RWPE1 (cell line): ENCODE results near the gene LAMA3.
"Not testable (repeated sequence)": the region's sequence is repeated elsewhere in the genome, so short reads cannot be mapped to it uniquely, and the experiment has no call there.

Experiments
- CTCF ChIA-PET: fragments of 350-600 bp; sonication (Branson Sonifier 250); formaldehyde crosslinking; extraction: SDS; loops from one replicate; lab custom pipeline; 2021; lab: Yijun Ruan, JAX
- POLR2A ChIA-PET: fragments of 400-600 bp; formaldehyde crosslinking; extraction: SDS; loops from one replicate; lab custom pipeline; 2020; ENCODE audit warnings: antibody characterized with exemption; ENCODE audit not compliant: low non-redundant PET; lab: Yijun Ruan, JAX
- DNase-seq: peaks from one replicate; pipeline ENCODE4 v3.0.0; 2012; ENCODE audit warnings: low spot score
- H3K27ac ChIP-seq: fragments of 450-650 bp; 2 replicates; pipeline ENCODE4 v1.5.1; 2017
- TF ChIP-seq, protein P1 (sequence below): fragments of 450-650 bp; conservative IDR thresholded peaks from 2 replicates; pipeline ENCODE4 v1.5.1; 2017; ENCODE audit warnings: low read depth, mild to moderate bottlenecking

Gene LAMA3

DNA sequence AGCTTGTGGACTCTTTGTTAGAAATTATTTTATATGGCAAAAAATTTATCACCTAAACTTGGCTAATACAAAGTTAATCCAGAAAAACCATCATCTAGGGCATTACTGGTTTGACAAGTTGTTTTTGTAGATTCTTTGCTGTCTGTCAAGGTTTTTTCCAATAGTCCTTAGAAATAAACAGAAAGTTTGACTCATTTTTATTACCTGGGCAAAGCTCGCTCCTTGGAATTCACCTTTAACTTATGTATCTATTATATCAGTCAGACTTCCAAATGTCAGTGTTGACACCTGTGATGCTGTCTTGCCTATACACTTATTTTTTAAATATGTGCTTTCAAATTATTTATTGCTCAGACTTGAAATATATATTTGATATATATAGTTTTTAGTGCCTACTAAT is 21.7 kb downstream of the LAMA3 start:
- CTCF ChIA-PET: interaction anchor here (0.7 kb wide), 1 partner anchor 32 kb away, joined by 3 read pairs; no protein-coding TSS in a partner anchor
- TF ChIP-seq, protein P1, sequence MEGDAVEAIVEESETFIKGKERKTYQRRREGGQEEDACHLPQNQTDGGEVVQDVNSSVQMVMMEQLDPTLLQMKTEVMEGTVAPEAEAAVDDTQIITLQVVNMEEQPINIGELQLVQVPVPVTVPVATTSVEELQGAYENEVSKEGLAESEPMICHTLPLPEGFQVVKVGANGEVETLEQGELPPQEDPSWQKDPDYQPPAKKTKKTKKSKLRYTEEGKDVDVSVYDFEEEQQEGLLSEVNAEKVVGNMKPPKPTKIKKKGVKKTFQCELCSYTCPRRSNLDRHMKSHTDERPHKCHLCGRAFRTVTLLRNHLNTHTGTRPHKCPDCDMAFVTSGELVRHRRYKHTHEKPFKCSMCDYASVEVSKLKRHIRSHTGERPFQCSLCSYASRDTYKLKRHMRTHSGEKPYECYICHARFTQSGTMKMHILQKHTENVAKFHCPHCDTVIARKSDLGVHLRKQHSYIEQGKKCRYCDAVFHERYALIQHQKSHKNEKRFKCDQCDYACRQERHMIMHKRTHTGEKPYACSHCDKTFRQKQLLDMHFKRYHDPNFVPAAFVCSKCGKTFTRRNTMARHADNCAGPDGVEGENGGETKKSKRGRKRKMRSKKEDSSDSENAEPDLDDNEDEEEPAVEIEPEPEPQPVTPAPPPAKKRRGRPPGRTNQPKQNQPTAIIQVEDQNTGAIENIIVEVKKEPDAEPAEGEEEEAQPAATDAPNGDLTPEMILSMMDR: no peak
- DNase-seq: no peak
- H3K27ac ChIP-seq: no peak overlapping the region
- POLR2A ChIA-PET: no interaction called here

DNA sequence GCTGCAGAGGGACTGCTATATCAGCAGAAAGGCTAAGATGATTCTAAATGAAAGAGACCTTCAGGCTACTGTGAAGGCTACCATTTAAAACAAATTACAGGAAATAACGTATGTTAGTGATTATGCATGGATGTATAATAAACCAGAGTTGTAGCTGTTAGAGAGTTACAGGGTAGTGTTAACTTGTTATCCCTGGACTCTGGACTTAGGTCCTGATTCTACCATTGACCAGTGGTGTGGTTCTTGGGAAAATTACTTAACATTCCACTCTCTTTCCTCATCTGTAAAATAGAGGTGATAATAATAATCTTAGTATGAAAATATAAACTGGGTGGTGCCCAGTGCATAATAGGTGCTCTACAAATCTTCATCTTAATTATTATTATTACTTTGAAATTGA is 22.2 kb downstream of the LAMA3 start:
- ChIA-PET CTCF (interaction anchor here (0.7 kb wide), 1 partner anchor 32 kb away, joined by 3 read pairs; no protein-coding TSS in a partner anchor), POLR2A (no interaction called here)
- H3K27ac ChIP-seq: no peak overlapping the region
- DNase-seq: no peak
- TF ChIP-seq, protein P1: no peak

DNA sequence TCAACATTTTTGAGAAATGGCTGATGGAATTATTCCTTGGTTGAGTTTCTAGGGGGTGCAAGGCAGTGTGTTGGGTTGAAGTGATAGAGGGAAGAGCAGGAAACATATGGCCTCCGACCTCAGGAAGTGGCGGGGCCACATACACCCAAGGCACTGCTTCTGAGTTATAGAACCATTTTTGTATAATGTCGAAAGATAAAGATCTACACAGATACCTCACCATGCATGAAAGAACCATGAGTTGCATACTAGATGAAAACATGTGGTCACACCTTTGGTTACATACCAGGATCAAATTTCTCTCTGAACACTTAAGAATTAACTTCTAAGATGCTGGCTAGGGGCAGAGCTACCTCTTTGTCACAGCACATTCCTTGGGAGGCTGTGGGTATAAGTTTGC is 23.2 kb downstream of the LAMA3 start:
- TF ChIP-seq, protein P1: no peak
- ChIA-PET CTCF (no interaction called here), POLR2A (no interaction called here)
- H3K27ac ChIP-seq: no peak overlapping the region
- no peak for DNase-seq

DNA sequence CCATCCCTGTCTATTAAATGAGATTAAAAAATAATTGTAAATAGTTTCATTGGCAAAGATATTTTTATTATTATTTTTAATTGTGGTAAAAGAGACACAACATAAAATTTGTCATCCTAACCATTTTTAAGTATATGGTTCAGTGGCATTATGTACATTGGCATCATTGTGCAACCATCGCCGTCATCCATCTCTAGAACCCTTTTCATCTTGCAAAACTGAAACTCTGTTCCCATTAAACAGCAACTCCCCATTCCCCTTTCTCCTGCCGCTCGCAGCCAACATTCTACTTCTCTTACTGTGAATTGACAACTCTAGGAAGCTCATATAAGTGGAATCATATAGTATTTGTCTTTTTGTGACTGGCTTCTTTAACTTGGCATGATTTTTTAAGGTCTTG is 25.3 kb downstream of the LAMA3 start:
- ChIA-PET POLR2A (no interaction called here), CTCF (interaction anchor here (0.6 kb wide), 1 partner anchor 42 kb away, joined by 3 read pairs; no protein-coding TSS in a partner anchor)
- DNase-seq: no peak
- H3K27ac ChIP-seq: no peak overlapping the region
- TF ChIP-seq, protein P1: no peak

DNA sequence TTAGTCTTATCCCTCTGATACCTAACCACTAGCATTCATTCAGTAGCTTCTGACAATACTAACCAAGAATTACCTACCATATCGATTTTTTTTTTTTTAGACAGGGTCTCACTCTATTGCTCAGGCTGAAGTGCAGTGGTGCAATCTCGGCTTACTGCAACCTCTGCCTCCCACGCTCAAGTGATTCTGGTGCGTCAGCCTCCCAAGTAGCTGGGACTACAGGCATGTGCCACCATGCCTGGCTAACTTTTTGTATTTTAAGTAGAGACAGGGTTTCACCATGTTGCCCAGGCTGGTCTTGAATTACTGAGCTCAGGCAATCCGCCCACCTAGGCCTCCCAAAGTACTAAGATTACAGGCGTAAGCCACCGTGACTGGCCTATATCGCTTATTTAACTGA is 26.8 kb downstream of the LAMA3 start:
- peak overlapping the region; percentile 73 for H3K27ac ChIP-seq
- POLR2A ChIA-PET, DNase-seq, CTCF ChIA-PET: not testable (repeated sequence)

DNA sequence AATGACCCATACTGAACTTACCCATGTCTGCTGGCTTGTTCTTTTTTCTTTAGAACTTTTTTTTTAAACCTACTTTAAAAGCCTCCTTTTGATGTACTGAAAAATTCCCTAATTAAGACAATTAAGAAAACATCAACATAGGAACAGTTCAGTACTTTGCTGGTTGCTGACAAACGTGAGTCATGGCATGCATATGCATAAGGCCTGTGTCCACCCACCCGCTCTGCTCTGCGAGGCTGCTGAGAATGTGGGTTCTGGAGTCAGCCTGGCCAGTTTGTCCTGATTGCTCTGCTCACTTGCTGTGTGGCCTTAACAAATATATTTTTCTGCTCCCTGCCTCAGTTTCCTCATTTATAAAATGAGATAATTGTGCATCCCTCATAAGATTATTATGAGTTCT is 27.3 kb downstream of the LAMA3 start:
- DNase-seq: peak; percentile 66
- TF ChIP-seq, protein P1: no peak
- peak overlapping the region; percentile 73 for H3K27ac ChIP-seq
- ChIA-PET CTCF (no interaction called here), POLR2A (no interaction called here)

DNA sequence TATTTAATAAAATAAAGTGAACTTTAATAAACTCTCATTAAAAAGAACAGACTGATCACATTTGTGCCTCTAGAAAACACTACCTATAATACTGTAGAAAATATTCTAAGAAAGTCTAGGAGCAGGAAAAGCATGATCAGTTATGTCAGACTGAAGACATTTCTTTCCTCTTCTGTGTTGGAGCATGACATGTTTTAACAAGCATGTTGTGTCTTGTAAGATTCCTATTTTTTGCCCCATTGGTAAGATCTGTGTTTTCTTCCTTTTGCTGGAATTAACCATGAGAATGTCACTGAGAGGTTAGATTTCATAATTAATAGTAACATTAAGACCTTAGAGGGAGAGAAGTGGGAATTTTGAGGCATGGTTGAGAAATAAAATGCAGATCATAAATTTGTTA is 27.7 kb downstream of the LAMA3 start:
- CTCF ChIA-PET: no interaction called here
- DNase-seq: no peak
- TF ChIP-seq, protein P1: no peak
- POLR2A ChIA-PET: no interaction called here
- peak overlapping the region; percentile 73 for H3K27ac ChIP-seq
